ENCODE data around the gene AK9. TPM values are rescaled to one million over a fixed set of nuclear protein-coding genes. Genes with fewer than 3 reads are reported as not detected.

AK9 gene
- total and polyA plus RNA-seq, 10 of the 15 experiments (the other 5 are each of a cell fraction or from before 2014, with no cell fraction given), result 2.1 to 7.4 (median 4.2) TPM

DNA sequence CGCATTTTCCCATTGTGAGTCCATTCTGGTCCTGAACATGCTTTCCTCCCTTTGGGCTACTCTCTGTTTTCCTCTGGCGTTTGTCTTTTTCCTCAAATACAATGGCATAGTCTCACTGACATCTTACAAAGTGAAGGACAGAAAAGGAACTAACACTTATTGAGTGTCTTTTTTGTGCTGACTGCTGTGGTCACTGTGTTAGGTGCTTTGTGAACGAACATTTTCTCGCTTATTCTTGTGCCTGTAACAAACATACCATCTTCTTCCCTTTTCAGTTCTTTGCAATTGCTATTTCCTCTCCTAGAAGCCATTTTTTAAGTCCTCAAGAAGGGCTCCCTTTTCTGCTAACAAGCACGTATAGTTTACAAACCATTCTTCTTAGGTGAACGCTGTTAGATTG lies 15.5 kb upstream of the AK9 start (continued):
- TF ChIP-seq RUNX3 (IDR thresholded peaks at IDR 0.05; ENCODE audit: low read length), result no peak
- TF ChIP-seq TCF12 (IDR thresholded peaks at IDR 0.05; ENCODE audit: low read depth, low read length), result no peak
- TF ChIP-seq IKZF1 (conservative IDR thresholded peaks at IDR 0.05), result no peak
- TF ChIP-seq EGR1 (IDR thresholded peaks at IDR 0.05; ENCODE audit: borderline replicate concordance in 1 of 2, low read depth in 2 of 2, low read length in 2 of 2), result no peak
- no peak for TF ChIP-seq CBX3 (IDR thresholded peaks at IDR 0.05; ENCODE audit: borderline replicate concordance, low read depth)
- no peak for TF ChIP-seq ZNF384 (IDR thresholded peaks at IDR 0.05; ENCODE audit: borderline replicate concordance, low read depth, low read length)
- TF ChIP-seq, protein P1, sequence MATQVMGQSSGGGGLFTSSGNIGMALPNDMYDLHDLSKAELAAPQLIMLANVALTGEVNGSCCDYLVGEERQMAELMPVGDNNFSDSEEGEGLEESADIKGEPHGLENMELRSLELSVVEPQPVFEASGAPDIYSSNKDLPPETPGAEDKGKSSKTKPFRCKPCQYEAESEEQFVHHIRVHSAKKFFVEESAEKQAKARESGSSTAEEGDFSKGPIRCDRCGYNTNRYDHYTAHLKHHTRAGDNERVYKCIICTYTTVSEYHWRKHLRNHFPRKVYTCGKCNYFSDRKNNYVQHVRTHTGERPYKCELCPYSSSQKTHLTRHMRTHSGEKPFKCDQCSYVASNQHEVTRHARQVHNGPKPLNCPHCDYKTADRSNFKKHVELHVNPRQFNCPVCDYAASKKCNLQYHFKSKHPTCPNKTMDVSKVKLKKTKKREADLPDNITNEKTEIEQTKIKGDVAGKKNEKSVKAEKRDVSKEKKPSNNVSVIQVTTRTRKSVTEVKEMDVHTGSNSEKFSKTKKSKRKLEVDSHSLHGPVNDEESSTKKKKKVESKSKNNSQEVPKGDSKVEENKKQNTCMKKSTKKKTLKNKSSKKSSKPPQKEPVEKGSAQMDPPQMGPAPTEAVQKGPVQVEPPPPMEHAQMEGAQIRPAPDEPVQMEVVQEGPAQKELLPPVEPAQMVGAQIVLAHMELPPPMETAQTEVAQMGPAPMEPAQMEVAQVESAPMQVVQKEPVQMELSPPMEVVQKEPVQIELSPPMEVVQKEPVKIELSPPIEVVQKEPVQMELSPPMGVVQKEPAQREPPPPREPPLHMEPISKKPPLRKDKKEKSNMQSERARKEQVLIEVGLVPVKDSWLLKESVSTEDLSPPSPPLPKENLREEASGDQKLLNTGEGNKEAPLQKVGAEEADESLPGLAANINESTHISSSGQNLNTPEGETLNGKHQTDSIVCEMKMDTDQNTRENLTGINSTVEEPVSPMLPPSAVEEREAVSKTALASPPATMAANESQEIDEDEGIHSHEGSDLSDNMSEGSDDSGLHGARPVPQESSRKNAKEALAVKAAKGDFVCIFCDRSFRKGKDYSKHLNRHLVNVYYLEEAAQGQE (IDR thresholded peaks at IDR 0.05; ENCODE audit: low read depth, low read length), result no peak

DNA sequence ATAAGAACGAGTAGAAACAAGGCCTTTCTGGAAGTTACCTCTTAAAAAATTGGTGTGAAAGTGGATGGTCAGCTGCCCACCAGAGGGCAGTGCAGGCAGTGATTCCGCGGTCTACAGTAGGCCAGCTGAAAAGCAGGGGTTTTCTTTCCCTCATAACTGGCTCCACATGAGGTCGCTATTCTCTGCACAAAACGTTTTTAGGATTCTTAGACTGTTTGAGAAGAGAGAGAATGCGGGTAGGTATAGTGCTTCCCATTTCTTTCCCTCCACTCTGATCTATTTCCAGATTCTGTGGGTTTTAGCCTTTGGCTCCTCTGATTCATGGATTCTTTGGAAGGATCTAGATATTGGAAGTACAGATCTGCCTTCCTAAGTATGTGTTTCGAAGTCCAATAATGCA lies 14.3 kb upstream of the AK9 start:
- ATAC-seq (peak; percentile 99), DNase-seq (ENCODE audit: low read depth, low spot score) (peak; percentile 59), FAIRE-seq (peak; percentile 94)
- H3K4me1 ChIP-seq (ENCODE audit: control insufficient read depth, insufficient read depth, low read length), result no peaks in the 10 kb centered on the region; the same call in 1 of the 2 replicates
- H2AFZ ChIP-seq (ENCODE audit: control insufficient read depth, low read depth, low read length), result no peak overlapping the region
- no peaks in the 10 kb centered on the region for H3K27me3 ChIP-seq (replicated peaks in 1 of 2; ENCODE audit: control insufficient read depth in 2 of 2, insufficient read depth in 2 of 2, low read length in 1 of 2)
- intact Hi-C loops (cut with micrococcal nuclease; ENCODE audit: unreplicated experiment), result loop anchor here (1.0 to 2.0 kb wide), 4 partner anchors 161 to 686 kb away; no protein-coding TSS in a partner anchor
- ChIA-PET SMC1A (ENCODE audit: uncharacterized antibody, unreplicated experiment) (interaction anchor here (0.6 to 7.1 kb wide), 15 partner anchors 11 to 686 kb away, joined by 3 to 98 read pairs (median 3); partner anchors contain the start of genes AK9 and FIG4), CTCF (interaction anchor here (0.6 to 6.6 kb wide), 25 partner anchors 10 to 686 kb away, joined by 3 to 203 read pairs (median 5); no protein-coding TSS in a partner anchor), RAD21 (ENCODE audit: unreplicated experiment) (interaction anchor here (0.9 to 8.0 kb wide), 7 partner anchors 12 to 687 kb away, joined by 3 to 143 read pairs (median 4); no protein-coding TSS in a partner anchor), POLR2A (interaction anchor here (0.5 kb wide), 1 partner anchor 90 kb away, joined by 5 read pairs; no protein-coding TSS in a partner anchor)
- 15% methylated on average over 7 of the region's 7 CpGs for WGBS (ENCODE audit: insufficient coverage, insufficient replicate concordance, low lambda C conversion rate, missing lambda C conversion rate)
- peaks cover 1% of the 10 kb centered on the region; the same call in 2 of the 3 replicates for H3K9me3 ChIP-seq (replicated peaks; ENCODE audit: control insufficient read depth, insufficient read depth, low read length)
- H3K9ac ChIP-seq (ENCODE audit: control insufficient read depth, insufficient read depth, low read length), result no peak overlapping the region
- no peak overlapping the region for H3K4me2 ChIP-seq (ENCODE audit: control insufficient read depth, insufficient read depth)
- no peak overlapping the region for H3K27ac ChIP-seq (ENCODE audit: control insufficient read depth, insufficient read depth)
- no TSS peak for BruUV-seq (replicated peaks)
- H4K20me1 ChIP-seq (ENCODE audit: control insufficient read depth, insufficient read depth), result no peaks in the 10 kb centered on the region
- H3K79me2 ChIP-seq (ENCODE audit: control insufficient read depth, insufficient read depth, low read length), result no peaks in the 10 kb centered on the region
- in situ Hi-C loops (cut with MboI), result no loop called here
- no peaks in the 10 kb centered on the region for H3K36me3 ChIP-seq (ENCODE audit: control insufficient read depth in 2 of 2, insufficient read depth in 2 of 2, low read length in 1 of 2)
- no peak overlapping the region for H3K4me3 ChIP-seq
- TF ChIP-seq TBL1XR1 (IDR thresholded peaks at IDR 0.05; ENCODE audit: low read depth, low read length) (peak; percentile 49; the same call in 1 of the 2 replicates), MTA2 (IDR thresholded peaks at IDR 0.05; ENCODE audit: low read depth) (no peak), SIX5 (IDR thresholded peaks at IDR 0.05; ENCODE audit: low read depth, low read length, severe bottlenecking) (no peak), SPI1 (IDR thresholded peaks at IDR 0.05; ENCODE audit: borderline replicate concordance, insufficient read depth, low read depth, low read length) (no peak), ZNF622 (IDR thresholded peaks at IDR 0.05) (no peak), GABPA (IDR thresholded peaks at IDR 0.05; ENCODE audit: low read depth) (no peak)
- TF ChIP-seq, protein P2, sequence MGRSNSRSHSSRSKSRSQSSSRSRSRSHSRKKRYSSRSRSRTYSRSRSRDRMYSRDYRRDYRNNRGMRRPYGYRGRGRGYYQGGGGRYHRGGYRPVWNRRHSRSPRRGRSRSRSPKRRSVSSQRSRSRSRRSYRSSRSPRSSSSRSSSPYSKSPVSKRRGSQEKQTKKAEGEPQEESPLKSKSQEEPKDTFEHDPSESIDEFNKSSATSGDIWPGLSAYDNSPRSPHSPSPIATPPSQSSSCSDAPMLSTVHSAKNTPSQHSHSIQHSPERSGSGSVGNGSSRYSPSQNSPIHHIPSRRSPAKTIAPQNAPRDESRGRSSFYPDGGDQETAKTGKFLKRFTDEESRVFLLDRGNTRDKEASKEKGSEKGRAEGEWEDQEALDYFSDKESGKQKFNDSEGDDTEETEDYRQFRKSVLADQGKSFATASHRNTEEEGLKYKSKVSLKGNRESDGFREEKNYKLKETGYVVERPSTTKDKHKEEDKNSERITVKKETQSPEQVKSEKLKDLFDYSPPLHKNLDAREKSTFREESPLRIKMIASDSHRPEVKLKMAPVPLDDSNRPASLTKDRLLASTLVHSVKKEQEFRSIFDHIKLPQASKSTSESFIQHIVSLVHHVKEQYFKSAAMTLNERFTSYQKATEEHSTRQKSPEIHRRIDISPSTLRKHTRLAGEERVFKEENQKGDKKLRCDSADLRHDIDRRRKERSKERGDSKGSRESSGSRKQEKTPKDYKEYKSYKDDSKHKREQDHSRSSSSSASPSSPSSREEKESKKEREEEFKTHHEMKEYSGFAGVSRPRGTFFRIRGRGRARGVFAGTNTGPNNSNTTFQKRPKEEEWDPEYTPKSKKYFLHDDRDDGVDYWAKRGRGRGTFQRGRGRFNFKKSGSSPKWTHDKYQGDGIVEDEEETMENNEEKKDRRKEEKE (IDR thresholded peaks at IDR 0.05), result no peak

All from GM12878 (cell line).